GM23338 (cell line): ENCODE results near the gene COX10. TPM values are rescaled to one million over a fixed set of nuclear protein-coding genes. Genes with fewer than 3 reads are reported as not detected.
A peak's percentile ranks its signal among the peaks of the same experiment; 100 is the strongest.

ENCODE experiments used
- ATAC-seq: fragments of 200-7000 bp; cut with Tn5 transposase; 3 replicates; pipeline ENCODE4 v1.9.1; 2020
- DNase-seq: peaks from one replicate; pipeline ENCODE4 v3.0.0-alpha.2; 2015; ENCODE audit warnings: low spot score
- H2AFZ ChIP-seq: fragments of 200-600 bp; sonication (generic); 2 replicates; pipeline ENCODE4 v1.8.0; 2016; ENCODE audit warnings: antibody characterized with exemption, mild to moderate bottlenecking, moderate library complexity
- H3F3A ChIP-seq: fragments of 200-600 bp; sonication (generic); replicated peaks from 2 replicates; pipeline ENCODE4 v1.8.0; 2017; ENCODE audit warnings: antibody characterized with exemption, mixed run types, low read depth
- H3K27ac ChIP-seq: fragments of 200-600 bp; sonication (generic); 2 replicates; pipeline ENCODE4 v1.6.1; 2016; ENCODE audit warnings: low read depth
- H3K27me3 ChIP-seq: fragments of 200-600 bp; sonication (generic); 2 replicates; pipeline ENCODE4 v1.8.0; 2016; ENCODE audit warnings: mild to moderate bottlenecking, mixed run types, moderate library complexity; ENCODE audit not compliant: insufficient read depth
- H3K36me3 ChIP-seq: fragments of 200-600 bp; sonication (generic); 2 replicates; pipeline ENCODE4 v1.8.0; 2016; ENCODE audit warnings: mild to moderate bottlenecking; ENCODE audit not compliant: insufficient read depth
- H3K4me1 ChIP-seq: fragments of 200-600 bp; sonication (generic); 2 replicates; pipeline ENCODE4 v1.8.0; 2016; ENCODE audit warnings: mild to moderate bottlenecking, moderate library complexity; ENCODE audit not compliant: insufficient read depth
- H3K4me2 ChIP-seq: fragments of 200-600 bp; sonication (generic); 2 replicates; pipeline ENCODE4 v1.7.1; 2017; ENCODE audit warnings: mixed run types
- H3K4me3 ChIP-seq: fragments of 200-600 bp; sonication (generic); 2 replicates; pipeline ENCODE4 v1.6.1; 2016; ENCODE audit warnings: mixed run types
- H3K79me2 ChIP-seq: fragments of 200-600 bp; sonication (generic); replicated peaks from 2 replicates; pipeline ENCODE4 v1.8.0; 2017; ENCODE audit warnings: mild to moderate bottlenecking; ENCODE audit not compliant: insufficient read depth
- H3K9me2 ChIP-seq: fragments of 200-600 bp; sonication (generic); 2 replicates; pipeline ENCODE4 v1.8.0; 2017; ENCODE audit not compliant: insufficient read depth
- H4K20me1 ChIP-seq: fragments of 200-600 bp; sonication (generic); replicated peaks from 2 replicates; pipeline ENCODE4 v1.8.0; 2017; ENCODE audit warnings: mild to moderate bottlenecking; ENCODE audit not compliant: insufficient read depth
- H3K27ac Mint-ChIP-seq: 2 replicates; pipeline ENCODE4 v1.8.0; 2020; ENCODE audit warnings: inconsistent platforms, mild to moderate bottlenecking, moderate library complexity, mixed read lengths
- H3K27me3 Mint-ChIP-seq: 3 replicates; pipeline ENCODE4 v1.8.0; 2022; ENCODE audit warnings: low read depth, mild to moderate bottlenecking, moderate library complexity, mixed read lengths, inconsistent platforms; ENCODE audit not compliant: insufficient read depth, poor library complexity
- H3K36me3 Mint-ChIP-seq: 3 replicates; pipeline ENCODE4 v1.8.0; 2021; ENCODE audit warnings: low read depth, mild to moderate bottlenecking, inconsistent platforms, moderate library complexity, mixed read lengths
- H3K4me1 Mint-ChIP-seq: 3 replicates; pipeline ENCODE4 v1.8.0; 2020; ENCODE audit warnings: mild to moderate bottlenecking, inconsistent platforms, mixed read lengths
- H3K4me3 Mint-ChIP-seq: 3 replicates; pipeline ENCODE4 v1.8.0; 2021; ENCODE audit warnings: moderate library complexity, mild to moderate bottlenecking, inconsistent platforms, mixed read lengths
- H3K9me3 Mint-ChIP-seq: 3 replicates; pipeline ENCODE4 v1.8.0; 2020; ENCODE audit warnings: moderate library complexity, mild to moderate bottlenecking, inconsistent platforms, mixed read lengths
- CREB1 ChIP-seq: fragments of 250-450 bp; sonication (Bioruptor Pico); IDR thresholded peaks from 2 replicates; pipeline ENCODE4 v1.5.0; 2020; ENCODE audit warnings: low read depth, mild to moderate bottlenecking, moderate library complexity
- CTCF ChIP-seq, 2 experiments: fragments of 200-600 bp in 1 of 2; sonication (generic) in 1 of 2; conservative IDR thresholded peaks; 2 replicates each; pipeline versions ENCODE4 v1.5.1 to v1.6.1; 2016 to 2017; ENCODE audit warnings: antibody characterized with exemption in 2 of 2, low read depth in 2 of 2, mild to moderate bottlenecking in 2 of 2, moderate library complexity in 1 of 2
- ETS1 ChIP-seq: IDR thresholded peaks from 2 replicates; pipeline ENCODE4 v1.6.1; 2016; ENCODE audit warnings: antibody characterized with exemption
- EZH2 ChIP-seq: fragments of 200-600 bp; sonication (generic); IDR thresholded peaks from one replicate; pipeline ENCODE4 v1.8.0; 2017; ENCODE audit warnings: antibody characterized with exemption, mild to moderate bottlenecking, low read depth; ENCODE audit not compliant: unreplicated experiment
- POLR2AphosphoS5 ChIP-seq: IDR thresholded peaks from 2 replicates; pipeline ENCODE4 v1.6.1; 2016; ENCODE audit warnings: antibody characterized with exemption, low read depth
- STAT1 ChIP-seq: IDR thresholded peaks from one replicate; pipeline ENCODE4 v1.6.1; 2016; ENCODE audit warnings: antibody characterized with exemption; ENCODE audit not compliant: unreplicated experiment
- ZNF331 ChIP-seq: fragments of 250-450 bp; sonication (Bioruptor Pico); IDR thresholded peaks from 2 replicates; pipeline ENCODE4 v1.5.0; 2020; ENCODE audit warnings: low read depth, mild to moderate bottlenecking, moderate library complexity
- ZNF462 ChIP-seq: fragments of 250-450 bp; sonication (Bioruptor Pico); IDR thresholded peaks from 2 replicates; pipeline ENCODE4 v1.5.0; 2020; ENCODE audit warnings: mild to moderate bottlenecking, moderate library complexity
- polyA plus RNA-seq: library from polyadenylated mRNA; unstranded; fragments of >200 nt; fragmentation: Nextera tagmentation; extraction: Ambion mirVana; gene quantifications from 2 replicates; pipeline ENCODE4 v1.2.1, GENCODE V29; 2016
- total RNA-seq: library from RNA; depleted of rRNA; stranded (reverse); fragments of >200 nt; shearing (Covaris generic); gene quantifications from 2 replicates; pipeline ENCODE4 v1.2.3, GENCODE V29; 2014

The COX10 gene
- total and polyA plus RNA-seq, 2 experiments from 2014 or later = 25.7 to 46.6 TPM

- DNase-seq (peak; percentile 24), ATAC-seq (peak; percentile 75)
- H4K20me1 ChIP-seq = no peaks in the 10 kb centered on the region
- TF ChIP-seq ZNF331 (CRISPR knock-in tag) (no peak), CTCF (conservative IDR thresholded peaks at IDR 0.05; ENCODE audit: low read depth in 2 of 2) (peak in 1 of 2 experiments; percentile 55; a peak in 2 of 4 replicates)
- H3K4me2 ChIP-seq = no peak overlapping the region
- no peak overlapping the region for H2AFZ ChIP-seq
- Mint-ChIP-seq H3K27me3 (no peaks in the 10 kb centered on the region), H3K9me3 (no peaks in the 10 kb centered on the region), H3K27ac (no peak overlapping the region), H3K4me1 (peaks cover 8% of the 10 kb centered on the region; the same call in 2 of the 3 replicates), H3K4me3 (no peak overlapping the region), H3K36me3 (peaks cover 4% of the 10 kb centered on the region; the same call in 2 of the 3 replicates)
- no peak overlapping the region for H3K4me3 ChIP-seq
- no peaks in the 10 kb centered on the region; the same call in 1 of the 2 replicates for H3K9me2 ChIP-seq
- 0 out of 2 replicates have a peak, but pooled peaks cover 6% of the 10 kb centered on the region for H3K4me1 ChIP-seq
- H3F3A ChIP-seq = no peaks in the 10 kb centered on the region
- H3K79me2 ChIP-seq = no peaks in the 10 kb centered on the region
- H3K36me3 ChIP-seq = no peaks in the 10 kb centered on the region
- H3K27ac ChIP-seq = no peak overlapping the region
- H3K27me3 ChIP-seq = no peaks in the 10 kb centered on the region
These were observed 127.2 kb downstream of the COX10 start for GRCh38 chr17:14196377-14196997.

- Mint-ChIP-seq H3K36me3 (peaks cover under 1% of the 10 kb centered on the region; the same call in 2 of the 3 replicates), H3K27ac (no peak overlapping the region), H3K9me3 (no peaks in the 10 kb centered on the region), H3K27me3 (no peaks in the 10 kb centered on the region), H3K4me1 (peaks cover 14% of the 10 kb centered on the region), H3K4me3 (no peak overlapping the region)
- ATAC-seq (no peak), DNase-seq (no peak)
- Histone ChIP-seq H3K4me3 (no peak overlapping the region), H4K20me1 (no peaks in the 10 kb centered on the region), H3K4me2 (no peak overlapping the region), H3K27me3 (no peaks in the 10 kb centered on the region), H3F3A (no peaks in the 10 kb centered on the region), H2AFZ (no peak overlapping the region), H3K27ac (no peak overlapping the region), H3K9me2 (no peaks in the 10 kb centered on the region; the same call in 1 of the 2 replicates), H3K36me3 (no peaks in the 10 kb centered on the region), H3K4me1 (0 out of 2 replicates have a peak, but pooled peaks cover 6% of the 10 kb centered on the region), H3K79me2 (no peaks in the 10 kb centered on the region)
- TF ChIP-seq ZNF462 (CRISPR knock-in tag) = no peak
- no peak for TF ChIP-seq CREB1 (CRISPR knock-in tag)
- no peak for TF ChIP-seq POLR2AphosphoS5
- no peak for TF ChIP-seq EZH2
- no peak for TF ChIP-seq CTCF (conservative IDR thresholded peaks at IDR 0.05; ENCODE audit: low read depth in 2 of 2)
- TF ChIP-seq STAT1 = no peak
- TF ChIP-seq ETS1 = no peak
These were observed 127.8 kb downstream of the COX10 start for GRCh38 chr17:14197057-14197456.
